Hepatocyte (in vitro differentiated cells): ENCODE measurements around the gene TXNRD1.

ENCODE experiments used
- EZH2 ChIP-seq: fragments of 200-600 bp; sonication (generic); IDR thresholded peaks from 2 replicates; pipeline ENCODE4 v1.6.1; 2016; ENCODE audit warnings: antibody characterized with exemption, mild to moderate bottlenecking, borderline replicate concordance
- TF ChIP-seq, protein P1 (sequence below): fragments of 200-600 bp; sonication (generic); IDR thresholded peaks from 2 replicates; pipeline ENCODE4 v1.5.1; 2016; ENCODE audit warnings: antibody characterized with exemption, mild to moderate bottlenecking; ENCODE audit not compliant: poor library complexity

DNA sequence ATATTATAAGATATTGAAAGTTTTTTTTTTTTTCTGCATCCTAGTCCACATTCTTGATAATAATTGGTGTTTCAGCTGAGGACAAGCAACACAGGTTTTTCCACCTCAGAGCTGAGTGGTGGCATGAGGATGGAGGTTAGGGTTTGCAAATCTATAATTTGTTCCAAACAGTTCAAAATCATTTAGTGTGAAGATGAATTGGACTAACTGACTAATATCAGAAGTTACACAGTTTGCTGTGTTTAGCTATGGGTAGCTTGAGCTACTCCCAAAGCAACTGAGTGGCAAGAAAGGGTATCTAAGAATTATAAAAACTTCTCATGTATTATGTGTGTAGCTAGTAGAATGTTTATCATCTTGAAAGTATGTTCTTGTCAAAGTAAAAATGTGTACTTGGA is 105.0 kb downstream of the TXNRD1 start:
- TF ChIP-seq, protein P1, sequence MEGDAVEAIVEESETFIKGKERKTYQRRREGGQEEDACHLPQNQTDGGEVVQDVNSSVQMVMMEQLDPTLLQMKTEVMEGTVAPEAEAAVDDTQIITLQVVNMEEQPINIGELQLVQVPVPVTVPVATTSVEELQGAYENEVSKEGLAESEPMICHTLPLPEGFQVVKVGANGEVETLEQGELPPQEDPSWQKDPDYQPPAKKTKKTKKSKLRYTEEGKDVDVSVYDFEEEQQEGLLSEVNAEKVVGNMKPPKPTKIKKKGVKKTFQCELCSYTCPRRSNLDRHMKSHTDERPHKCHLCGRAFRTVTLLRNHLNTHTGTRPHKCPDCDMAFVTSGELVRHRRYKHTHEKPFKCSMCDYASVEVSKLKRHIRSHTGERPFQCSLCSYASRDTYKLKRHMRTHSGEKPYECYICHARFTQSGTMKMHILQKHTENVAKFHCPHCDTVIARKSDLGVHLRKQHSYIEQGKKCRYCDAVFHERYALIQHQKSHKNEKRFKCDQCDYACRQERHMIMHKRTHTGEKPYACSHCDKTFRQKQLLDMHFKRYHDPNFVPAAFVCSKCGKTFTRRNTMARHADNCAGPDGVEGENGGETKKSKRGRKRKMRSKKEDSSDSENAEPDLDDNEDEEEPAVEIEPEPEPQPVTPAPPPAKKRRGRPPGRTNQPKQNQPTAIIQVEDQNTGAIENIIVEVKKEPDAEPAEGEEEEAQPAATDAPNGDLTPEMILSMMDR: no peak
- TF ChIP-seq EZH2: no peak
